HepG2 (cell line): ENCODE measurements around the gene CAGE1. TPM values are rescaled to one million over a fixed set of nuclear protein-coding genes. Genes with fewer than 3 reads are reported as not detected.
A peak's percentile ranks its signal among the peaks of the same experiment; 100 is the strongest.

Source experiments
- CEBPG ChIP-seq: IDR thresholded peaks from 2 replicates; pipeline ENCODE4 v1.6.1; 2016
- CSRNP2 ChIP-seq: sonication (generic); formaldehyde crosslinking; conservative IDR thresholded peaks from 2 replicates; pipeline ENCODE4 v1.8.0; 2022; ENCODE audit warnings: low read depth, missing genetic modification reagents
- DMTF1 ChIP-seq: sonication (generic); formaldehyde crosslinking; IDR thresholded peaks from 2 replicates; pipeline ENCODE4 v1.4.0; 2020; ENCODE audit warnings: mild to moderate bottlenecking, missing genetic modification reagents
- HCFC1 ChIP-seq: fragments of 150-350 bp; IDR thresholded peaks from 2 replicates; pipeline ENCODE4 v1.6.1; 2014; ENCODE audit warnings: low read depth, low read length
- HDAC6 ChIP-seq: fragments of 200-600 bp; sonication (generic); IDR thresholded peaks from 2 replicates; pipeline ENCODE4 v1.7.0; 2017; ENCODE audit warnings: mild to moderate bottlenecking, antibody characterized with exemption, low read length, low read depth
- HIVEP1 ChIP-seq: sonication (generic); formaldehyde crosslinking; IDR thresholded peaks from 2 replicates; pipeline ENCODE4 v1.4.0; 2020; ENCODE audit warnings: mild to moderate bottlenecking, missing genetic modification reagents
- NRL ChIP-seq: sonication (generic); formaldehyde crosslinking; IDR thresholded peaks from 2 replicates; pipeline ENCODE4 v1.5.0; 2020; ENCODE audit warnings: missing genetic modification reagents, mild to moderate bottlenecking, moderate library complexity, borderline replicate concordance
- POLR2A ChIP-seq, 2 experiments: IDR thresholded peaks; 2 replicates each; pipeline ENCODE4 v1.6.1; 2011; ENCODE audit warnings: low read depth in 2 of 2, low read length in 2 of 2, mild to moderate bottlenecking in 1 of 2, moderate library complexity in 1 of 2; ENCODE audit not compliant: insufficient read depth in 1 of 2
- YY1 ChIP-seq: IDR thresholded peaks from 2 replicates; pipeline ENCODE4 v1.6.1; 2011; ENCODE audit warnings: low read length, low read depth, moderate library complexity, mild to moderate bottlenecking; ENCODE audit not compliant: insufficient read depth, insufficient replicate concordance
- ZBTB2 ChIP-seq: sonication (generic); formaldehyde crosslinking; IDR thresholded peaks from 2 replicates; pipeline ENCODE4 v1.8.0; 2022; ENCODE audit warnings: low read depth, missing genetic modification reagents
- ZBTB21 ChIP-seq: sonication (generic); formaldehyde crosslinking; IDR thresholded peaks from 2 replicates; pipeline ENCODE4 v1.4.0; 2020; ENCODE audit warnings: missing genetic modification reagents
- ZFP41 ChIP-seq: sonication (generic); formaldehyde crosslinking; IDR thresholded peaks from 2 replicates; pipeline ENCODE4 v1.4.0; 2020; ENCODE audit warnings: mild to moderate bottlenecking, missing genetic modification reagents, borderline replicate concordance
- ZNF232 ChIP-seq: sonication (generic); formaldehyde crosslinking; IDR thresholded peaks from 2 replicates; pipeline ENCODE4 v1.4.0; 2020; ENCODE audit warnings: missing genetic modification reagents, borderline replicate concordance
- ZNF510 ChIP-seq: sonication (generic); formaldehyde crosslinking; IDR thresholded peaks from 2 replicates; pipeline ENCODE4 v1.4.0; 2020; ENCODE audit warnings: low read depth, mild to moderate bottlenecking, missing genetic modification reagents
- ZNF513 ChIP-seq: sonication (generic); formaldehyde crosslinking; conservative IDR thresholded peaks from 2 replicates; pipeline ENCODE4 v1.5.0; 2020; ENCODE audit warnings: missing genetic modification reagents
- ZNF619 ChIP-seq: sonication (generic); formaldehyde crosslinking; IDR thresholded peaks from 2 replicates; pipeline ENCODE4 v1.4.0; 2020; ENCODE audit warnings: mild to moderate bottlenecking, missing genetic modification reagents
- ZXDC ChIP-seq: sonication (generic); formaldehyde crosslinking; IDR thresholded peaks from 2 replicates; pipeline ENCODE4 v1.5.0; 2020; ENCODE audit warnings: mild to moderate bottlenecking, missing genetic modification reagents
- polyA plus RNA-seq, 8 experiments: library from polyadenylated mRNA; depleted of rRNA in 3 of 8; stranded (reverse) in 7 of 8; unstranded in 1 of 8; fragments of >200 nt; fragmentation: Illumina TruSeq in 4 of 8; extraction: Trizol in 4 of 8; gene quantifications; 2 replicates each; pipeline versions ENCODE4 v1.2.1 to v1.2.3, GENCODE V29; 2011 to 2016; ENCODE audit warnings: low read depth in 4 of 8, missing spikeins in 1 of 8, mixed read lengths in 1 of 8; ENCODE audit not compliant: insufficient read depth in 1 of 8
- total RNA-seq, 5 experiments: library from RNA; depleted of rRNA; stranded (reverse); fragments of >200 nt; fragmentation: Illumina TruSeq; extraction: Trizol; gene quantifications; 2 replicates each; pipeline ENCODE4 v1.2.3, GENCODE V29; 2016; ENCODE audit warnings: low read depth in 1 of 5

Gene CAGE1
- total and polyA plus RNA-seq, 2 of the 13 experiments (the other 11 are each of a cell fraction or from before 2014, with no cell fraction given) = 0.03 to 0.15 TPM

- TF ChIP-seq CSRNP2 (CRISPR knock-in tag) (0 out of 2 replicates have a peak, but pooled peaks have one; percentile 69), ZBTB21 (no peak), ZBTB2 (CRISPR knock-in tag) (peak; percentile 89; the same call in 1 of the 2 replicates), ZNF510 (peak; percentile 42), HIVEP1 (CRISPR knock-in tag) (peak; percentile 74; the same call in 1 of the 2 replicates), POLR2A (IDR thresholded peaks at IDR 0.05; ENCODE audit: insufficient read depth in 1 of 2, low read depth in 2 of 2, low read length in 2 of 2) (peak; percentile 97 to 98), HDAC6 (no peak), ZNF619 (CRISPR knock-in tag) (peak; percentile 94; the same call in 1 of the 2 replicates), HCFC1 (peak; percentile 31; the same call in 1 of the 2 replicates), ZNF232 (CRISPR knock-in tag) (peak; percentile 74; the same call in 1 of the 2 replicates), NRL (CRISPR knock-in tag) (peak; percentile 88; the same call in 1 of the 2 replicates), CEBPG (CRISPR knock-in tag) (peak; percentile 48), DMTF1 (CRISPR knock-in tag) (peak; percentile 99), ZXDC (CRISPR knock-in tag) (no peak), YY1 (peak; percentile 94), ZNF513 (no peak), ZFP41 (no peak)
These were observed 76.7 kb downstream of the CAGE1 start, which contains the start of gene SSR1 (continued) for GRCh38 chr6:7312616-7313504.
